Stomach (tissue), 4 donors: ENCODE data around the gene TRIM16.
"Not testable (repeated sequence)": the region's sequence is repeated elsewhere in the genome, so short reads cannot be mapped to it uniquely, and the experiment has no call there.

Experiments
- EP300 ChIP-seq: sonication (generic); formaldehyde crosslinking; IDR thresholded peaks from one replicate; pipeline ENCODE4 v1.6.1; 2017; ENCODE audit warnings: antibody characterized with exemption
- POLR2A ChIP-seq, 4 donors: fragments of 450-650 bp; IDR thresholded peaks; one replicate each; pipeline ENCODE4 v1.6.1; 2016; ENCODE audit warnings: antibody characterized with exemption in 4 of 4, control low read depth in 2 of 4, mild to moderate bottlenecking in 1 of 4, moderate library complexity in 1 of 4
- POLR2AphosphoS5 ChIP-seq, 3 donors: sonication (generic); formaldehyde crosslinking; IDR thresholded peaks; one replicate each; pipeline ENCODE4 v1.6.1; 2016; ENCODE audit warnings: antibody characterized with exemption in 3 of 3
- TF ChIP-seq, protein P1 (sequence below), 7 experiments: fragments of 450-650 bp in 4 of 7; fragments of 200-600 bp in 3 of 7; sonication (generic) in 3 of 7; IDR thresholded peaks; one replicate each; pipeline ENCODE4 v1.5.1; 2016 to 2019; ENCODE audit warnings: antibody characterized with exemption in 7 of 7, control low read depth in 2 of 7, mild to moderate bottlenecking in 1 of 7

- TF ChIP-seq, protein P1, sequence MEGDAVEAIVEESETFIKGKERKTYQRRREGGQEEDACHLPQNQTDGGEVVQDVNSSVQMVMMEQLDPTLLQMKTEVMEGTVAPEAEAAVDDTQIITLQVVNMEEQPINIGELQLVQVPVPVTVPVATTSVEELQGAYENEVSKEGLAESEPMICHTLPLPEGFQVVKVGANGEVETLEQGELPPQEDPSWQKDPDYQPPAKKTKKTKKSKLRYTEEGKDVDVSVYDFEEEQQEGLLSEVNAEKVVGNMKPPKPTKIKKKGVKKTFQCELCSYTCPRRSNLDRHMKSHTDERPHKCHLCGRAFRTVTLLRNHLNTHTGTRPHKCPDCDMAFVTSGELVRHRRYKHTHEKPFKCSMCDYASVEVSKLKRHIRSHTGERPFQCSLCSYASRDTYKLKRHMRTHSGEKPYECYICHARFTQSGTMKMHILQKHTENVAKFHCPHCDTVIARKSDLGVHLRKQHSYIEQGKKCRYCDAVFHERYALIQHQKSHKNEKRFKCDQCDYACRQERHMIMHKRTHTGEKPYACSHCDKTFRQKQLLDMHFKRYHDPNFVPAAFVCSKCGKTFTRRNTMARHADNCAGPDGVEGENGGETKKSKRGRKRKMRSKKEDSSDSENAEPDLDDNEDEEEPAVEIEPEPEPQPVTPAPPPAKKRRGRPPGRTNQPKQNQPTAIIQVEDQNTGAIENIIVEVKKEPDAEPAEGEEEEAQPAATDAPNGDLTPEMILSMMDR (IDR thresholded peaks at IDR 0.05): not testable (repeated sequence)
- not testable (repeated sequence) for TF ChIP-seq POLR2AphosphoS5 (IDR thresholded peaks at IDR 0.05); POLR2A (IDR thresholded peaks at IDR 0.05); EP300
Observed at GRCh38 chr17:15683135-15683534, 976 bp downstream of the TRIM16 start.
